ENCODE data around the gene ARHGEF37.

Gene ARHGEF37

GRCh38 chr5:149681252-149681651 is 100.0 kb downstream of the ARHGEF37 start:
- no peak for DNase-seq

DNA sequence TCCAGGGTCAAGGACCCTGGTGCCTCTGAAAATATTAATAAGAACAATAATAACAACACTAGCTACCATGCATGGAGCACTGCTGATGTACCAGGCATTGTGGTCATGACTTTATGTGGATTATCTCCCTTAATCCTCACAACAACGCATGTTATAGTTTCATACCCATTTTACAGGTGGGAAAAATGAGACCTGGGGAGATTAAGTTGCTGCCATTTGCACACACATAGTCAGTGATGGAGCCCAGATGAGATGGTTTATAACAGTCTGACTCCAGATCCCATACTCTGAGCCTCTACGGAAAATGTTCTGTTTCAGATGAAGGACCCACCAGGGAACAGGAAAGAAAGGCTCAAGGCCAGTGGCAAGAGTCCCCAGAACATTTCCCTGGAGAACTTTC is 100.6 kb downstream of the ARHGEF37 start:
- DNase-seq = no peak

GRCh38 chr5:149682532-149683075 is 101.3 kb downstream of the ARHGEF37 start:
- DNase-seq = no peak

DNA sequence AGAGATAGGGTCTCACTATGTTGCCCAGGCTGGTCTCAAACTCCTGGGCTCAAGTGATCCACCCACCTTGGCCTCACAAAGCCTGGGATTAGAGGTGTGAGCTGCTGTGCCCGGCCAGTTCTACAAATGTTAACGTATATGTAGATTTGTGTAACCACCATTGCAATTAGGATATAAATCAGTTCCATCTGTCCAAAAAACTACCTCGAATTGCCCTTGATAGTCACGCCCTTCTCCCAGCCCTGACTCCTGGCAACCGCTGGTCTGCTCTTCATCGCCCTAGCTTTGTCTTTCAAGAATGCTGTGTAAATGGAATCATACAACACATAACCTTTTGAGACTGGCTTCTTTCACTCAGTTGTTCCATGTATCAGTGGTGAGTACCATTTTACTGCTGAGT is 102.7 kb downstream of the ARHGEF37 start:
- DNase-seq = no peak

GRCh38 chr5:149684371-149684770 is 103.1 kb downstream of the ARHGEF37 start:
- no peak for DNase-seq

Data from eye (tissue), 1 donor.